ENCODE results near the gene DUOX2.
"Not testable (repeated sequence)": the region's sequence is repeated elsewhere in the genome, so short reads cannot be mapped to it uniquely, and the experiment has no call there.

DNA sequence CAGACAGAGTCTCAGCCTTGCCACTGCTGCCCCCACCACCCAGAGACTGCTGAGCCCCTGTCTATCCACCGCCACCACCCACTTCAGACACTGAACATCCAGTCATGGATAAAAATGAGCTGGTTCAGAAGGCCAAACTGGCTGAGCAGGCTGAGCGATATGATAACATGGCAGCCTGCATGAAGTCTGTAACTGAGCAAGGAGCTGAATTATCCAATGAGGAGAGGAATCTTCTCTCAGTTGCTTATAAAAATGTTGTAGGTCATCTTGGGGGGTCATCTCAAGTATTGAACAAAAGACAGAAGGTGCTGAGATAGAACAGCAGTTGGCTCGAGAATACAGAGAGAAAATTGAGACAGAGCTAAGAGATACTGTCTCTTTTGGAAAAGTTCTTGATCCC is 61.3 kb downstream of the DUOX2 start:
- not testable (repeated sequence) for TF ChIP-seq CTCF (IDR thresholded peaks at IDR 0.05; ENCODE audit: low read length); EZH2 (IDR thresholded peaks at IDR 0.05; ENCODE audit: borderline replicate concordance, low read length)

All from OCI-LY1 (cell line).